GM18508 (cell line): ENCODE results near the gene NBEA.
"Not testable (repeated sequence)": the region's sequence is repeated elsewhere in the genome, so short reads cannot be mapped to it uniquely, and the experiment has no call there.

Experiments used
- ATAC-seq: cut with Tn5 transposase; IDR thresholded peaks from one replicate; pipeline ENCODE4 v1.9.1; 2021; ENCODE audit warnings: moderate number of reproducible peaks; ENCODE audit not compliant: insufficient read depth, unreplicated experiment

The NBEA gene

DNA sequence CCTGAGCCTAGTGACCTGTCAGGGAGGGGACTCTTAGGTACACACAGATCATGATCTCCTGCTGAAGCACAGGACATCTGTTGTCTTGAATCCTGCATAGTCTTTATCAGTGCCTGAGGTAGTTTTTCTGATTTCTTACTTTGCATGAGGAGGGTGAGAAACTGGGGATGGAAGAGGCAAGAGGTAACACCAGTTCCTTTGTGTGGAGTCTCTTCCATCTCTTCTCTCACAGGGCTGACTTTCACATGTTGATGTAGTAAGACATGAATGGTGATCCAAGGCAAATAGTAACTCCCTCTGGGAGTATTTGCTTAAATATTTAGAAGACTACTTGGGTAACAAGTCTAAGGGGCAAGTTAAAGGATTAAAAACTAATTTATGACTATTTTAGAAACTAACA, 9.5 kb downstream of the NBEA start:
- ATAC-seq = no peak

DNA sequence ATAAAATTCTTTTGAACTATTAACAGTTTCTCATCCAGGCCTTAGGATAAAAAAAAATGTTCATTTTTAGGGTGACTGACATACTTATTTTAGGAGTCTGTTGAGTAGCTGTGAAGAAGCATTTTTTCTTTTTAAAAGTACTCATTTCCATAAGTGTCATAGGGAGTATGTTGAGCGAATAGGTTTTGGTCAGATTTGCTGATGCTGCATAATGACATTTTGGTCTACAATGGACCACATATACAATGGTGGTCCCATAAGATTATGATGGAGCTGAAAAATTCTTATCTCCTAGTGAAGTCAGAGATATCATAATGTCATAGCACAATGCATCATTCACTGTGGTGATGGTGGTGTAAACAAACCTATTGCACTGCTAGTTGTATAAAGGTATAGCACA, 17.4 kb downstream of the NBEA start:
- ATAC-seq = no peak

DNA sequence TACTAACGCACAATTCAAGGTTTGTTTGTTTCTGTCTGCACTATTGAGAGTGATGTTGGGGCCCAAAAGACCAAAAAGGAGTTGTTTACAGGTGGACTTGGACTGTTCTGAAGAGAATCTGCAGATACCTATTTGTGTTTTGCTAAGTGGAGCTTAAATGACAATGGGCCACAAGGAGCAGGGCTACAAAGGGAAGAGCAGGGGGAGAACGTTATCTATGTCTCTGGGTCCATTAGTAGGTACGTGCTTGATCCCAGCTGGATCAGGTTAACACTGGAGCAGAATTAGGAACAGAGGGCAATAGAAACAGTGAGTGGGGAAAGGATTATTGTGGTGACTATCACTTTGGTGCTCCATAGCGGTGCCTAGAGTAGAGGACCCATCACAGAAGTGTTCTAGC, 22.5 kb downstream of the NBEA start:
- ATAC-seq = no peak

DNA sequence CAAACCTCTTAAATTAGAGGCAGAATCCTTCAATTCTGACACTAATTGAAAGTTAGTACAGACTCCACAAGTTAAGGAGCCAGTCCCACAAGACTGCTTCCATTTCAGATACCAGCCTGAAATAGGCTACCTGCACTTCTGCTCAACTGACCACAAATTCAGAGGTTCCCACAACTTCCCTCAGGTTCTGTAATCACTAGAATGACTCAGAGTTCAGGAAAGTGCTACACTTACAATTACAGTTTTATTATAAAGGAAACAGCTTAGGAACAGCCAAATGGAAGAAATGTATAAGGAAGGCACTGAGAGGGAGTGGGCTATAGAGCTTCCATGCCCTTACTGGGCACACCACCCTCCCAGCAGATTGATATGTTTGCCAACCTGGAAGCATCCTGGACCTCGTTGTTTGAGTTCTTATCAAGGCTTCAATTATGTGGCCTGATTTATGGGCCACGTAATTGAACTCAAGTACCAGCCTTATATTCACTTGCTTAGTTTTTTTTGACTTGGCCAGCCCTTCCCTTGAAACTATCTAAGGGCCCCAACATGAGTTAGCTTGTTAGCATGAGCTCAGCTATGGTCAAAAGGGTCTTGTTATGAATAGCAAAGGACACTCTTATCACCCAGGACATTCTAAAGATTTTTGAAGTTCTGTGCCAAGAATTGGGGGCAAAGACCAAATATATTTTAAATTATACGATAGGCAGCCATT, 25.9 kb downstream of the NBEA start:
- no peak for ATAC-seq

DNA sequence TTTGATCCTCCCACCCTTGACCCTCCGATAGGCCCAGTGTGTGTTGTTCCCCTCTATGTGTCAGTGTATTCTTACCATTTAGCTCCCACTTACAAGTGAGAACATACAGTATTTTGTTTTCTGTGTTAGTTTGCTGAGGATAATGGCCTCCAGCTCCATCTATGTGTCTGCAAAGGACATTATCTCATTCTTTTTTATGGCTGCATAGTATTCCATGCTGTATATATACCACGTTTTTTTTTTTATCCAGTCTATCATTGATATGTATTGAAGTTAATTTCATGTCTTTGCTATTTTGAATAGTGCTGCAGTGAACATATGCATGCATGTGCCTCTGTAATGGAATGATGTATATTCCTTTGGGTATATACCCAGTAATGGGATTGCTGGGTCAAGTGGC, 27.5 kb downstream of the NBEA start:
- not testable (repeated sequence) for ATAC-seq

DNA sequence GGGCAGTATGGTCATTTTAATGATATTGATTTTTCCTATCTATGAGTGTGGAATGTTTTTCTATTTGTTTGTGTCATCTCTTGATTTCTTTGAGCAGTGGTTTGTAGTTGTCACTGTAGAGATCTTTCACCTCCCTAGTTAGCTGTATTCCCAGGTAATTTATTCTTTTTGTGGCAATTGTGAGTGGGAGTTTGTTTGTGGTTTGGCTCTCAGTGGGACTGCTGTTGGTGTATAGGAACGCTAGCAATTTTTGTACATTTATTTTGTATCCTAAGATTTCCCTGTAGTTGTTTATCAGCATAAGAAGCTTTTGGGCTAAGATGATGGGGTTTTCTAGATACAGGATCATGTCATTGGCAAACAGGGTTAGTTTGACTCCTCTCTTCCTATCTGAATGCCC, 28.9 kb downstream of the NBEA start:
- no peak for ATAC-seq

DNA sequence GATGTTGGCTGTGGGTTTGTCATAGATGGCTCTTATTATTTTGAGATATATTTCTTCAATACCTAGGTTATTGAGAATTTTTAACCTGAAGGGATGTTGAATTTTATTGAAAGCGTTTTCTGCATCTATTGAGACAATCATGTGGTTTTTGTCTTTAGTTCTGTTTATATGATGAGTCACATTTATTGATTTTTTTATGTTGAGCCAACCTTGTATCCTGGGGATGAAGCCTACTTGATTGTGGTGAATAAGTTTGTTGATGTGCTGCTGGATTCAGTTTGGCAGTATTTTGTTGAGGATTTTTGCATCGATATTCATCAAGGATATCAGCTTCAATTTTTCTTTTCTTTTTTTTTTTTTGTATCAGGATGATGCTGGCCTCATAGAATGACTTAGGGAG, 29.4 kb downstream of the NBEA start:
- no peak for ATAC-seq

DNA sequence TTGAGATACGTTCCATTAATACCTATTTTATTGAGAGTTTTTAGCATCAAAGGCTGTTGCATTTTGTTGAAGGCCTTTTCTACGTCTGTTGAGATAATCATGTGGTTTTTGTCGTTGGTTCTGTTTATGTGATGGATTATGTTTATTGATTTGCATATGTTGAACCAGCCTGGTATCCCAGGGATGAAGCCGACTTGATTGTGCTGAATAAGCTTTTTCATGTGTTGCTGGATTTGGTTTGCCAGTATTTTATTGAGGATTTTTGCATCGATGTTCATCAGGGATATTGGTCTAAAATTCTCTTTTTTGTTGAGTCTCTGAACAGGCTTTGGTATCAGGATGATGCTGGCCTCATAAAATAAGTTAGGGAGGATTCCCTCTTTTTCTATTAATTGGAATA, 43.1 kb downstream of the NBEA start:
- not testable (repeated sequence) for ATAC-seq

DNA sequence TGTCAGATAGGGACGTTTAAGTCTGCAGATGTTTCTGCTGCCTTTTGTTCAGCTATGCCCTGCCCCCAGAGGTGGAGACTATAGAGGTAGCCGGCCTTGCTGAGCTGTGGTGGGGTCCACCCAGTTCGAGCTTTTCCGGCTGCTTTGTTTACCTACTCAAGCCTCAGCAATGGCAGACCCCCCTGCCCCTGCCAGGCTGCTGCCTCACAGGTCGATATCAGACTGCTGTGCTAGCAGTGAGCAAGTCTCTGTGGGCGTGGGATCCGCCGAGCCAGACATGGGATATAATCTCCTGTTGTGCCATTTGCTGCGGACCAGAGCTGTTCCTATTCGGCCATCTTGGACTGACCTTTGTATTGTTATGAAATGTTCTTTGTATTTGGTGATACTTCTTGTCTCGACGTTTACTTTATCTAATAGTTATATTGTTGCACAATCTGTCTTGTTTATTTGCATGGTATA, 46.3 kb downstream of the NBEA start:
- no peak for ATAC-seq

DNA sequence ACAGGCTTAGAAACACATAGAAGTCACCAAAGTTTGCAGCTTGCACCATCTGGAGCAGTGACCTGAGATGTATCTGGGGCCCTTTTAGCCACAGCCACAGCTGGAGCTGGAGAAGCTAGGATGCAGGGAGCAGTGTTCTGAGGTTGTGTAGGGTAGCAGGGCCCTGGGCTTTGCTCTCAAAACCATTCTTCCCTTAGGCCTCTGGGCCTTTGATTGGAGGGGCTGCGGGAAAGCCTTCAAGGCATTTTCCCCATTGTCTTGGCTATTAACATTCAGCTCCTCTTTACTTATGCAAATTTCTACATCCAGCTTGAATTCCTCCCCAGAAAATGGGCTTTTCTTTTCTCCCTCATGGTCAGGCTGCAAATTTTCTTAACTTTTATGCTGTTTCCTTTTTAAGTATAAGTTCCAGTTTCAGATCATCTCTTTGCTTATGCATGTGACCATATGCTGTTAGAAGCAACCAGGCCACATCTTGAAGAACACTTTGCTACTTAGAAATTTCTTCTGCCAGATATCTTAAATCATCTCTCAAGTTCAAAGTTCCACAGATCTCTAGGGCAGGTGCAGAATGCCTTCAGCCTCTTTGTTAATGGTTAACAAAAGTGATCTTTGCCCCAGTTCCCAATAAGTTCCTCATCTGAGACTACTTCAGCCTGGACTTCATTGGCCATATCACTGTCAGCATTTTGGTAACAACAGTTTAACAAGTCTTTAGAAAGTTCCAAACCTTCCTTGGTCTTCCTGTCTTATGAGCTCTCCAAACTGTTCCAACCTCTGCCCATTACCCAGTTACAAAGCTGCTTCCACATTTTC, 48.5 kb downstream of the NBEA start:
- no peak for ATAC-seq

DNA sequence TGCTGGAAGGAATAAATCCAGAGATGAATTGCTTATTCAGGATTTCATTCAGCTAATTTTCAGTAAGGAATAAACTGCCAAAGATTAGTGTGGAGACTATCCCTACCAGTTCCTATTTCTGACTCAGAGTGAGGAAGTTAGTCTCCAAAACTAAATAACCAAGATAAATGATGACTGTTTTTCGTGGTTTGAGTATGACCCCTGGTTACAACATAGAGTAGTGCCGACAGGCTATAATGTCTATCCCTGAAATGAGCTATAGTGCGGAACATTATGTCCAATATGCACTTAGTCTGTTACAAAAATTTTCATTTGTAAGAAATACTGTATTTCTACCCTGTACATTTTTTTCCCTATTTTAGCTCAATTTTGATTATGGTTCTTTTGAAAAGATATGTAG, 51.4 kb downstream of the NBEA start:
- no peak for ATAC-seq

DNA sequence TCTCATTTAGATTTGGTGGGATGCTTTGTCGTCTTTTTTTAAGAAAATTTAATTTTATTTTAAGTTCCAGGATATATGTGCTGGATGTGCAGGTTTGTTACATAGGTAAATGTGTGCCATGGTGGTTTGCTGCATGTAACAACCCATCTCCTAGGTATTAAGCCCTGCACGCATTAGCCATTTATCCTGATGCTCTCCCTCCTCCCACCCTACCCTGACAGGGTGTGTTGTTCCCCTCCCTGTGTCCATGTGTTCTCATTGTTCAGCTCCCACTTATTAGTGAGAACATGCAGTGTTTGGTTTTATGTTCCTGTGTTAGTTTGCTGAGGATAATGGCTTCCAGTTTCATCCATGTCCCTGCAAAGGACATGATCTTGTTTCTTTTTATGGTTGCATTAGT, 61.7 kb downstream of the NBEA start:
- not testable (repeated sequence) for ATAC-seq

DNA sequence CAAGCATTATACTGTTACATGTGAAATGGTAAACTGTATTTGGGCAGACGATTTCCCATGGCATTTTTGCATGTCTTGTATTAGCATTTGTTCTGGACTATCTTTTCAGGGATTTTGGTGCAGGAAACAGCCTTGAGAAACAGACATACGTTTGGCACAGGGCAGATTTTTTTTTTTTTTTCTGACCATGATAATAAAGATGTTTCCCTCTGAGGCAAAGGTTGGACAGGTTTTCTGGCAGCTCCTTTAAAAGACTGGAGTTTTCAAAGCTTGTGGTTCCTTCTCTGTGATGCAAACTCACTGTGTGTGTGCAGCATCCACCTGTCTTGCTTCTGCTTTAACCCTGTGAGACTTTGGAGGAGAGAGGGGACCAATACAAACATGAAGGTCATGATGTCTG, 63.0 kb downstream of the NBEA start:
- ATAC-seq = no peak

DNA sequence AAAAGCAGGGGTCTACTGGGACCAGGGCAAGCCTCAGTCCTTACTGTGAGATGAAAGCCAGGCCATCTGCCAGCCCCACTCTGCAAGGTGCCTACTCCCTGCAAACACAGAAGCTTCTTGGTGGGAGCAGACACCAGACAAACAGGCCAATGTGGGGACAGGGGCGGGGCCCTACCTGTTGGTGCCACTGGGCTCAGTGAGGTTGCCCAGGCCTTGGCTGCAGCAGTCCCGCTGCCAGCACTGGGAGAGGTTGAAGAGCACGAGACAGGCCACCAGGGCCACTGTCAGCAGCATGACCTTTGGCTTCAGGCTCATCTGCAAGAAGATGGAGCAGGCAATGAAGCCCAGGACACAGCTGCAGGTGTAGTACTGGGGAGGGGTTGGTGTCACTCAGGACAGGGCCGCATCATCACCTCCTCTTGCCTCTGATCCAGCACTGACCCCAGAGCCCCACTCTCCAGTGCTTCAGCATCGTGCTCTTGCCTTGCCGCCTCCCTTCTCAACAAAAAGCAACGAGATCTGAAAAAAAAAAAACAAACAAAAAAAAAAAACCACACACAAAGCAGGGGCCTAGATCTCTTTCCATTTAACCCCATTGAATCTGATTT, 72.6 kb downstream of the NBEA start:
- ATAC-seq = no peak

DNA sequence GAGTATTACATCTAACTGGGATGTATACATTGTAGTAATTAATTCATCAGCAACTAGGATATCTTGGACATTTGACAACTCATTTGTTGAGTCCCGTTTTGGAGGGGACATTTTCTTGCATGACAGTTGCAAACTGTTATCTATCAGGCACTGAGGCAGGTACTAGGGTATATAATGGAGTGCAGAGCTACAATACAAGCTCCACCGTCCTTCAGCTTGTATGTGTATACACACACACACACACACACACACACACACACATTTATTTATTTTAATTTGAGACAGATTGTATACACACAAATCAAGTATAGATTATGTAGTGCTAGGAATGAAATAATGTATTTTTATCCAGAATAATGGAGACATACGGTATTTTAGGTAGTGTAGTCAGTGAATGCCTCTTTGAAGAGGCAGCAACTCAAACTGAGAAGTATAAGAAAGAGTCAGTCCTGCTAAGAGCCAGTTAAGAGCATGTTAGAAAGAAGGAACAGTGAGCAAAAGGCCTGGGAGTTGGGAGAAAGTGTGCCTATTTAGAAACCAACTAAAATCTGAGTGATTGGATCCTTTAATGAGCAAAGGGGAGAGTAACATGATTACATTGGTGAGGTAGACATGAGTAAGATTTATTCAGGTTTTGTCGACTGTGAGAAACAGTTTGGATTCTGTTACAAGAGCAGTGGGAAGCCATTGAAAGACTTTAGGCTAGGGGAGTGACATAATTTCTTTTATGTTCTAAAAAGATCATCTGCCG, 74.5 kb downstream of the NBEA start:
- ATAC-seq = no peak

DNA sequence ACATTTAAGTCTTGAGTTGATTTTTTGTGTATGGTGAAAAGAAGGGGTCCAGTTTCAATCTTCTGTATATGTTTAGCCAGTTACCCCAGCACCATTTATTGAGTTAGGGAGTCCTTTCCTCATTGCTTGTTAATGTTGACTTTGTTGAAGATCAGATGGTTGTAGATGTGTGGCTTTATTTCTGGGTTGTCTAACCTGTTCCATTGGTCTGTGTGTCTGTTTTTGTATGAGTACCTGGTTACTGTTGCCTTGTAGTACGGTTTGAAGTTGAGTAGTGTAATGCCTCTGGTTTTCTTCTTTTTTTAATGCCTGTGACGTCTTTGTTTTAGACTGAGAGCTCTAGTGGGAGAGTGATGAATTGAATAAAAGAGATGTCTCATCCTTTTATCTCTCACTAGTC, 83.2 kb downstream of the NBEA start:
- ATAC-seq = no peak

DNA sequence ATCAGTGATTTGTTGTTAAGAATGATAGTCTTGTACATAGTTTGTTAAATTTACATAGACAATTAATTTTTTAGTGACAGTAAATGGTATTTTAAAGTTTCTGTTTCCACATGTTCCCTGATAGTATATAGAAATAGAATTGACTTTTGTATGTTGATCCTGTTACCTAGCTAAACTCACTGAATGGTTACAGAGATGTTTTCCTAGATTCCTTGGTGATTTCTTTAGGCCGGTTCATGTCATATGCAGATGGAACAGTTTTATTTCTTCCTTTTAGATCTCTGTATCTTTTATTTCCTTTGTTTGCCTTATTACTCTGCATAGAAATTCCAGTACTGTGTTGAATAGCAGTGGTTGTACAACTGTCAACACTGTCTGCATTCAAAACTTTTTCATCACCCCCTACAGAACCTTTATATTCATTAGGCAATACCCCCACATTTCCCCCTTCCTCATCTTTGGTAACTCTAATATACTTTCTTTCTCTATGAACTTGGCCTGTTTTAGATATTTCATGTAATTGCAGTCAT, 86.3 kb downstream of the NBEA start:
- no peak for ATAC-seq

DNA sequence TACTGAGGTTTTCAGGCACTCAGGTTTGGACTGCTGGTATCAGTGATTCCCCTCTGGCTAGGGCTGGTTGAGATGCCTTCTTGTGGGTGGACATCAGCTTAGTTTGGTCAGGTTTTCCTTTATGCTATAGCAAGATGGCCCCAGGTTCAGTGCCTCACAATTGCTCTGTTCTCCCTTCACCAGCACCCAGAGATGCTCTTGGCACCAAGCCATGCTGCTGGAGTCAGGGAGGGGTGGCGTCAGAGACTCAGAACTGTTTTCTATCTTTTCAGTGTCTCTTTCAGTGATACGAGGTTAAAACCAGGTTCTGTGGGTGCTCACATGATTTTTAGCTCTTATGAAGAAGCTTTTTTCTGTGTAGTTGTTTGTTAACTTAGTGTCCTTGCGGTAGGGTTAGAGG, 96.9 kb downstream of the NBEA start:
- ATAC-seq = no peak

DNA sequence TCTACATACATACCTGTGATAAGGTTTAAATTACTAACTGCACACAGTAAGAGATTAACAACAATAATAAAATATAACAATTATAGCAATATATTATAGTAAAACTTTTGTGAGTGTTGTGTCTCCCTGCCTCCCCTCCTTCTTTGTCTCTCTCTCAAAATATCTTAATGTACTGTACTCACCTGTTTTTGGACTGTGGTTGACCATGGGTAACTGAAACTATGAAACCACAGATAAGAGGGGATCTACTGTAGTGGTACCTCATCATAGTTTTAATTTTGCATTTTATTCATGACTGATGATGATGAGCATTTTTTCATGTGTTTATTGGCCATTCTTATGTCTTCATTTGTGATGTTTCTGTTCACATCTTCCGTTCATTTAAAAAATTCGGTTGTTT, 104.5 kb downstream of the NBEA start:
- no peak for ATAC-seq

DNA sequence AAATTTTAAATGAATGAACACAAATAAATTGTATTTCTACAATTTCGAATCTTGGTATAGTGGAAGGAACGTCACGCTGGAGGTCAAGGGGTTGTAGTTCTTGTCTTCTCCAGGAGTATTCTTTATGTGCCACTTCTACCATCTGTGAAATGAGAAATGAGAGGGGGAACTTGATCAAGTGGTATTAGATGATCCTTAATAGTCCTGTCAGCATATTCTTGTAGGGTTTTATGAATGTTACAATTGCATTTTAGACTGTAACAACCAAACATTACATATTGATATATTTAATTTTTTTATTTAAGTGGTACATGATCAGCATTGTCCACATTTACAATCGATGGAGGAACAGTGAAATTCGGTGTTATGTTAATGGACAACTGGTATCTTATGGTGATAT, 113.6 kb downstream of the NBEA start:
- no peak for ATAC-seq

DNA sequence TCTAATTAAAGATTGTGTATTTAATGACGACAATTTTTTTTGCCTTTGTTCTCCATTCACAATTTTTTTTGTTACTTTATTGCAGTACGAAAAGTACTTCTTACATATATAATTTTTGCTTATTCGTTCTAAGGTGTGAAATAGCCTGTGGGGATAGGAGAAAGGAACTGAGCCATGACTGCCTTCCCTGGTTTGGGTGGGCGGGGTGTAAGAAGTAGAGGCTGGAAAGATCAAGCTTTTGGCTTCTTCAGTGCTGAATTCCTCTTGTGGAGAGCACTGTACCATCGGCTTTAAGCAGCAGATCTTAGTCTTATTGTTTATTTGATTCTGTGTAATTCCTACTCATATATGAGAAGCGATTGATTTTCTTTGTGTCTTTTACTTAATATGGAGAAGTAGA, 115.8 kb downstream of the NBEA start:
- no peak for ATAC-seq
